DMS153 treated with DMSO at 0.1 percent for 48 hours (cell line): ENCODE data around the gene PRDM16.
"Not testable (repeated sequence)": the region's sequence is repeated elsewhere in the genome, so short reads cannot be mapped to it uniquely, and the experiment has no call there.

Experiments
- DNase-seq: peaks from one replicate; lab custom pipeline; 2025; ENCODE audit not compliant: unreplicated experiment; lab: John Stamatoyannopoulos, UW

Gene PRDM16

GRCh38 chr1:3239991-3240390, 171.0 kb downstream of the PRDM16 start:
- DNase-seq, result not testable (repeated sequence)

DNA sequence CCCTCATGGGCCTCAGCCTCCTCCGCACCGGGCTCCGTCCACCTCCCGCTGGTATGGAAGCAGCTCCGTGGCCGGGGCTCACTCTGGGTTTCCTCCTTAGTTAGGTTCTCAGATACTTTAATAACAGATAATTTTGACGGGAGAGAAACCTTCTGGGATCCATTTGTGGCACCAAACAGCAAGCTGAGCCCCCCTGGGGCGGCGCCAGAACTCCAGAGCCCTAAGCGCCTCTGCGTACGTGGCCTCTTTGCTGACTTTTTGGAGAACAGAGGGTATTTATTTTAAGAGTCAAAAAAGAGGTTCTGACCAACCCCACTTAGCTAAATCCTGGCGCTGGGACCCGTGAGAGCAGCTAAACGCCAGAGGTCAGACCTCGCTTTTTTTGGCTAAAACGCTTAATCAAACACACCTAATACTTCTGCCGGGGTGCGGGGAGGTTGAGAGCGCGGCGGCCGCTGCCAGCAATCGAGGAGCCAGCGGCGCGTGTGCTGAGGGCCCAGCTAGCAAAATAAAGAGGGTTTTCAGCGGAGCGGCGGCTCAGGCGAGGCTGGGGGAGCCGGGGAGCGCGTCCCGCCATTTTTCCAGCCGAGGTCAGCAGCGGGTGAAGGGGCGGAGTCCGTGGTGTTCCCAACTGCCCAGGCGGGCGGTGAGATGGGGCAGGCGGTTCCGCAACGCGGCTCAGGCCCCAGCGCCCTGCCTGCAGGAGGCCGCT, 171.7 kb downstream of the PRDM16 start:
- no peak for DNase-seq

GRCh38 chr1:3241236-3241550, 172.2 kb downstream of the PRDM16 start:
- DNase-seq, result no peak

- no peak for DNase-seq
Measured at GRCh38 chr1:3241673-3242407, 172.8 kb downstream of the PRDM16 start.

GRCh38 chr1:3242408-3243260, 173.6 kb downstream of the PRDM16 start:
- no peak for DNase-seq

DNA sequence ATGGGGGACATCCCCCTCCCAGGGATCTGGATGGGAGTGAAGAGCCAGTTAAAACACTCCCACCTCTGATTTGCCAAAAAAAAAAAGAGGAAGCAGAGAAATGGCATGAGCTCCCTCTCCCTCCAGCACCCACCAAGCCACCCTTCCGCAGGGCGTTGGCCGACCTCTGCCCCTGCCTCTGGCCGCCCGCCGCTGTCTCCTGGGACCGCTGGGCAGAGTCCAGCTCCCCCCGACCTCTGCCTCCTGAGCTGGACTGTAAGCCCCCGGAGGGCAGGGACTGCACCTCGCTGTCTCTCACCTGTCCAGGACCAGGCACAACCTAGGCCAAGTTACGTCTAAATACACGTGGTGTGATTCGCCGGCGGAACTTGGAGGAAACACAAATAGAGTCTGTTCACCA, 174.3 kb downstream of the PRDM16 start:
- no peak for DNase-seq

DNA sequence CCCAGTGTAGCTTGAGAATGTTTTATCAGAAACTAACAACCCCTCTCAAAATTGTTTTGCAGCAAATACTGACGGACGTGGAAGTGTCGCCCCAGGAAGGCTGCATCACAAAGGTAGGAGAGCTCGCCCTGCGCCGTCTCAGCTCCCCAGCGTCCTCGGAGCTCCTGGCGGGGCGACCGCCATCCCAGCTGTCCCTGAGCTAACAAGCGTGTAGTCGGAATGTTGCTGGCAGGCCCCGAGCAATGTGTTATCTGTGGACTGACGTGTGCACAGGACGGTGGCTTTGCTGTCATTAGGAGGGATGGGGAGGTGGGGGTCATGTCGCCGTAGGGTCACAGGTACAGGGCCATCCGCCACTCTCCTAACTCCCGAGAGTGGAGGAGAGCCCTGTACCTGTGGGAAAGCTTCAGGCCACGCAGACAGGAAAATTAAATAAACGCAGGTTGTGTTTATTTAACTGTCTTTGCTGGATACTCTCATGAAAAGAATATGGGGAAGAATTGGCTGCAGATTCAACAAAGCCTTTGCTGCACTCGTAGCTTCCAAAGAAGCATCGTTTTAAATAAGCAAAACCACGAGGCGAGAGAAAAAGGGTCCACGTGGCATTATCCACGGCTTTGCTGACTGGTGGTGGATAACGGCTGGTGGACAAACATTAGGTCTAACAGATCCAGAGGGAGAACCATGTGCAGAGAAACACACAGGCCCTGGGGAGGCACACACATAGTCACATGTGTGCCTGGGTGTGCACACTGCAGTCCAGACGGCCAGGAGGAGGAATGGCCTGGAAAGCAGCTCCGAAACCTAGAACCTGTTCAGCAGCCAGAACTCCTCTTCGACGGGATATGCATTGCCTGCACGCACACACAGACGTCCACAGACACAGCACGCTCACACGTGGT, 175.3 kb downstream of the PRDM16 start:
- DNase-seq, result no peak

GRCh38 chr1:3244927-3245315, 175.9 kb downstream of the PRDM16 start:
- DNase-seq, result no peak

GRCh38 chr1:3245344-3245743, 176.3 kb downstream of the PRDM16 start:
- no peak for DNase-seq

DNA sequence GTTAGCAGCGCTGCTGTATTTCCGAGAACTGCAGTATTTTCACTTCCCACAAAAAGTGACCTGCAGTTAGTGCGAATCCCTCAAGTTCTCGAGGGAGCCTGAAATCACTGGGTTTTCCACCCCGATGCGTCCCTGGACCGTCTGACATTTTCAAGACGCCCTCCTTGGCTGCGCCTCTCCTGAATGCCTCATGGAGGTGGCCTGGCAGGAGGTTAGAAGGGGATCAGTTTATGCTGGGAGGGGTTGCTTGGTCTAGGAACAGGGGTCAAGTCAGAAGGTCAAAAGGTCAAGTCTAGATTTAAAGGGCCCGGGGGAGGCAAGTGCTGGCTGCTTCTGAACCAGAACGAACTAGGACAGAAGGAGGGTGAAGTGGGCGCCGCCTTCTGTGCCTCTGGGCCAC, 176.8 kb downstream of the PRDM16 start:
- DNase-seq, result no peak

- DNase-seq, result no peak
Measured at GRCh38 chr1:3246251-3246650, 177.2 kb downstream of the PRDM16 start.

DNA sequence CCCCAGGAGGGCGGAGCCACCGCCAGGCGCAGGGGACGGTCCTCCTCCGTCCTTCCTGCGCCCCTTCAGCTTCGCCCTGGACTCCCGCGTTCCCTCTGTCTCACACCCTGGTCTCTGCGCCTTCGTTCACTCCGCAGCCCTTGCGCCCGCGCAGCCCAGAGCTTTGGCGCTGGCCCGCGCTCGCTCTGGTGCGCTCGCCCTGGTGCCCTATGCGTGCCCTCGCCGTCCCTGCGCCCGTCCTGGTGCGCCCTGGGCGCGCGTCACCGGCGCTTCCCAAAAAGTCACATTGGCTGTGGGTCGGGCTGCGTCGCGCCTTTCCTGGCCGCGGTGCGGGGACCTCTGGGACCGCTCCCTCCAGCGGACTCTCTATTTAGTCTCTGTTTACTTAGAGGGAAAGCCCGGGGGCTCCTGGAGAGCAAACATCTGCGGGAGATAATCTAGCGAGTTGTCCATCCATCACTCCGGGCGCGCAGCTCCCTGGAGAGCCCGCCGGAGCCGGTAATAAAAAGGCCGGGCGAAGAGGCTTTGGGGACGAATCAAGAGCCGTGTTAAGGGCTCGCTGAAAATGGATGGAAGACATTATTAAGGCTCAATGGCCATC, 178.6 kb downstream of the PRDM16 start:
- no peak for DNase-seq

GRCh38 chr1:3248155-3249141, 179.4 kb downstream of the PRDM16 start:
- no peak for DNase-seq

- no peak for DNase-seq
Measured at GRCh38 chr1:3249231-3249630, 180.2 kb downstream of the PRDM16 start.

DNA sequence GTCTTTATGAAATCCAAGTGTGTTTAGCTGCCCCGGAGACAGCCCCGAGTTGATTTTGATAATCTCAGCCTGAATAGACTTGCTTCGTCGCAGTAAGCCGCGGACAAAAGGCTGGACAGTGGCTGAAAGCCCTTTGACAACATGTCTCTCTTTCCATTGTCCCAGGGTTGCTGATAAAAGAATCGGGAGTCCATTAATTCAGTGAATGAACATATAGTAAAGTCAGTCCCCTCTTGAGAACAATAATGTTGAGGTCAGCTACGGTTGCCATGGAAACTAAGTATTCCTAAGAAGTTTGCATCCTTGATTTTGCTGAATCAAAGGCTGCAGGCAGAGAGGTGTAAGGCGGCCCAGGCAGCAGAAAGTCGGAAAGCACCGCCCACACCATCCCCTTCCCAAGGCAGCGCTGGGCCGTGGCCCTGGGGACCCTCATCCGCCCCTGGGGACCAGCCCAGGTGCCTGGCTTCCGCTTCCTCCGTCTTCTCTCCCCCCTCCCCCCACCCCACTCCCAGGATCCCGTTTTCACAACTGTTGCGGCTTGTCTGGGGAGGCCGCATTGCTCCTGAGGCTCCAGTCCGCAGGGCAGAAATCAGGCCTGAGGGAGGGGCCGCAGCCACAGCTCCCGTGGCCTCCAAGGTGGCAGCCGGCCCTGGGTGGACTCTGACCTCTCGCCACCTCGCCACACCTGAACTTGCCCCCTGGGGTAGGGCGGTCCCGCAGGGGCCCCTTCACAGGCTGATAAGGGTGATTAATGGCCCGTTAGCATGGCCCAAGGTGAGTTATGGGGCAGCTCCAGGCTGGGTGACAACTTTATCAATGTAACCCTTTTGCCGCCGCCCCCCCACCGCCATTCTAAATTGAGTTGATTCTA, 180.9 kb downstream of the PRDM16 start:
- no peak for DNase-seq

DNA sequence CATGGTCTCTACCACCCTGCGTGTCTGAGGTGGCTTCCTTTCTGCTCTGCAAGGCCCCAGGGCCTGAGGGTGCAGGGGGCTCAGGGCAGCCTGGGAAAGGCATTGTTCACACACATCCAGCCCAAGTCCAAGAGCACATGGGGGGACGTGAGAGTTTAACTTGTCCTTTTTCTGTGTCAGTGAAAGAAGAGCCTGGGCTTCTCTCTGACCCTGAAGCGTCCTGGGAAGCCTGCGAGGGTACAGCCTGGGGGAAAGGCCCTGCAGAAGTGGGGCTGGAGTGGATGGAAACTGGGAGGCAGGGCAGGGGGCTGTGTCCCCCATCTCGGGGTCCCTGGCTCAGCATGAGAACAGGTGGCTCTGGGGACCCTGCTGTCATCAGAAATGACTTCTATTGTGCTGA, 181.6 kb downstream of the PRDM16 start:
- no peak for DNase-seq

DNA sequence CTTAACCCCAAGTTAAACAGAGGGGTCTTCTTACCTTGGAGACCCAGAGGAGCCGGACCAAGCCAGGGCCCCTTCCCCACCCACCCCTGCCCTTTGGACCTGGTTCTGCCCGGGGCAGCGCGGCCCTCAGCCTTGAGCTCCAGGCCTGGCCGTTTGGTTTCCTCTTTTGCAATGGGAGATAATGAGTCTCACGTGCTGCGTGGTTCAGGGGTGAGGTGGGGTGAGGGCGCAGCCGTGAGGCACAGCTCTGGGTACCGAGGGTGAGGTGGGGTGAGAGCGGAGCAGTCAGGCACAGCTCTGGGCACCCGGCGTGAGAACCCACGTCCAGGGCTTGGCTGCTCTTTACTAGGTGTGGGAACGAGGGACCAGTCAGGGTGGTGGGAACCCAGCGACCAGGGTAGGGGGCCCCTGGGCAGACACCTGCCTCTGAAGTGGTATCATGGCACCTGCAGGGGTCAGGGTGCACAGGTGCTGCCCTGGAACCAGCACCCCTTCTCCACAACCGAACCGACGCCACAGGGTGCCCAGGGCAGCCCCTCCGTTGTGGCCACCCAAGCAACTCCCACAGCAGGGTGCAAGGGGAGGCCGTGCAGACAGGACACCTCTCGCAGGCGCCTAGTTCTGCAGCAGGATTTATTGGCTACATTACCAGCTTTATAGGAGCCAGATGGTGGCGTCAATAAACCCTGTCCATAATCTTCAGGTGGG, 182.2 kb downstream of the PRDM16 start:
- no peak for DNase-seq
